ENCODE measurements around the gene PKD2. TPM values are rescaled to one million over a fixed set of nuclear protein-coding genes. Genes with fewer than 3 reads are reported as not detected.

Gene PKD2
- total and polyA plus RNA-seq, 2 of the 13 experiments (the other 11 are each of a cell fraction or from before 2014, with no cell fraction given): 5.6 to 9.1 TPM

- ATAC-seq (no peak), FAIRE-seq (no peak), DNase-seq (ENCODE audit: low spot score) (no peak)
- no peak overlapping the region for H2AFZ ChIP-seq (ENCODE audit: low read length)
- H3K4me1 ChIP-seq (ENCODE audit: insufficient read depth, low read length): peaks cover 25% of the 10 kb centered on the region
- 45% methylated on average over 1 of the region's 2 CpGs for WGBS (ENCODE audit: low lambda C conversion rate)
- in situ Hi-C loops (cut with HindIII; ENCODE audit: extremely low pct_ligation_motif_present, low pct_unique_long_range_greater_than_20kb): no loop called here
- H3K36me3 ChIP-seq (replicated peaks in 1 of 2; ENCODE audit: control insufficient read depth in 1 of 2, insufficient read depth in 2 of 2, low read length in 2 of 2): no peaks in the 10 kb centered on the region
- no peak overlapping the region for H3K4me3 ChIP-seq (replicated peaks in 1 of 3; ENCODE audit: insufficient read depth in 1 of 3, low read depth in 2 of 3, low read length in 3 of 3)
- H3K27me3 ChIP-seq (ENCODE audit: control insufficient read depth in 1 of 2, insufficient read depth in 2 of 2, low read length in 2 of 2): peaks cover 4 to 32% of the 10 kb centered on the region in 2 experiments
- peaks cover 12% of the 10 kb centered on the region for H3K79me2 ChIP-seq (ENCODE audit: insufficient read depth, low read length)
- H3K9me3 ChIP-seq (ENCODE audit: low read length): no peaks in the 10 kb centered on the region
- no peak overlapping the region for H3K27ac ChIP-seq (ENCODE audit: extremely low read length, insufficient read depth, low read length)
- no peak overlapping the region for H3K4me2 ChIP-seq (ENCODE audit: low read depth, low read length)
- no peaks in the 10 kb centered on the region for H4K20me1 ChIP-seq (ENCODE audit: insufficient read depth, low read length)
- no TSS peak for BruUV-seq (replicated peaks)
- no peak for TF ChIP-seq EHMT2 (IDR thresholded peaks at IDR 0.05; ENCODE audit: borderline replicate concordance, low read depth, low read length)
- no peak for TF ChIP-seq FOSL2 (CRISPR knock-in tag; IDR thresholded peaks at IDR 0.05)
- TF ChIP-seq RAD51 (IDR thresholded peaks at IDR 0.05; ENCODE audit: borderline replicate concordance): no peak
- ChIA-PET POLR2A (no interaction called here), CTCF (ENCODE audit: low intra/inter-chr PET ratio, low total read pairs) (no interaction called here)
- H3K9ac ChIP-seq (ENCODE audit: insufficient read depth, low read depth, low read length): no peak overlapping the region
- intact Hi-C loops (cut with micrococcal nuclease; ENCODE audit: unreplicated experiment): no loop called here
Observed at GRCh38 chr4:88005076-88005475, 2.4 kb upstream of the PKD2 start.

GRCh38 chr4:88005946-88006345 is 1.5 kb upstream of the PKD2 start:
- DNase-seq (ENCODE audit: low spot score): no peak
- no peak for TF ChIP-seq POLR2A (IDR thresholded peaks at IDR 0.05; ENCODE audit: insufficient read depth in 1 of 2, low read depth in 2 of 2, low read length in 2 of 2)
- TF ChIP-seq ZNF605 (CRISPR knock-in tag; IDR thresholded peaks at IDR 0.05): no peak
- no peak for TF ChIP-seq CEBPB (IDR thresholded peaks at IDR 0.05; ENCODE audit: borderline replicate concordance, low read depth, low read length)
- TF ChIP-seq ATF4 (CRISPR knock-in tag; IDR thresholded peaks at IDR 0.05): no peak
- TF ChIP-seq ZNF24 (IDR thresholded peaks at IDR 0.05): no peak
- TF ChIP-seq FOXK2 (IDR thresholded peaks at IDR 0.05): no peak
- no peak for TF ChIP-seq RFX3 (CRISPR knock-in tag; IDR thresholded peaks at IDR 0.05)
- no peak for TF ChIP-seq ATF3 (CRISPR knock-in tag; IDR thresholded peaks at IDR 0.05)
- TF ChIP-seq ZNF10 (CRISPR knock-in tag; IDR thresholded peaks at IDR 0.05; ENCODE audit: borderline replicate concordance, low read depth): no peak
- ATAC-seq: no peak
- no TSS peak for BruUV-seq (replicated peaks)
- peaks cover 4 to 32% of the 10 kb centered on the region in 2 experiments for H3K27me3 ChIP-seq (ENCODE audit: control insufficient read depth in 1 of 2, insufficient read depth in 2 of 2, low read length in 2 of 2)
- H3K79me2 ChIP-seq (ENCODE audit: insufficient read depth, low read length): peaks cover 12% of the 10 kb centered on the region
- no peaks in the 10 kb centered on the region for H3K9me3 ChIP-seq (ENCODE audit: low read length)
- H3K4me1 ChIP-seq (ENCODE audit: insufficient read depth, low read length): peaks cover 32% of the 10 kb centered on the region
- 79% methylated on average over 10 of the region's 10 CpGs for WGBS (ENCODE audit: low lambda C conversion rate)
- in situ Hi-C loops (cut with HindIII; ENCODE audit: extremely low pct_ligation_motif_present, low pct_unique_long_range_greater_than_20kb): no loop called here
- H2AFZ ChIP-seq (ENCODE audit: low read length): no peak overlapping the region
- H3K36me3 ChIP-seq (replicated peaks in 1 of 2; ENCODE audit: control insufficient read depth in 1 of 2, insufficient read depth in 2 of 2, low read length in 2 of 2): no peaks in the 10 kb centered on the region
- H4K20me1 ChIP-seq (ENCODE audit: insufficient read depth, low read length): no peaks in the 10 kb centered on the region
- no peak overlapping the region for H3K4me2 ChIP-seq (ENCODE audit: low read depth, low read length)
- intact Hi-C loops (cut with micrococcal nuclease; ENCODE audit: unreplicated experiment): no loop called here
- H3K4me3 ChIP-seq (replicated peaks in 1 of 3; ENCODE audit: insufficient read depth in 1 of 3, low read depth in 2 of 3, low read length in 3 of 3): no peak overlapping the region
- CTCF ChIA-PET (ENCODE audit: low intra/inter-chr PET ratio, low total read pairs): no interaction called here
- no peak for FAIRE-seq
- H3K27ac ChIP-seq (ENCODE audit: extremely low read length, insufficient read depth, low read length): no peak overlapping the region
- POLR2A ChIA-PET: no interaction called here
- H3K9ac ChIP-seq (ENCODE audit: insufficient read depth, low read depth, low read length): no peak overlapping the region

All from HepG2 (cell line).